ENCODE data around the gene PPP1R9B.

Gene PPP1R9B

GRCh38 chr17:50194140-50194933 lies 43.9 kb upstream of the PPP1R9B start:
- H3K27ac ChIP-seq, result no peak overlapping the region
- no peak for TF ChIP-seq Cebpa-rat (IDR thresholded peaks at IDR 0.05)
- H3K4me2 ChIP-seq, result peak overlapping the region in 3 of 11 experiments; percentile 69 to 76 (median 70); a peak in 5 of 22 replicates
- H3K9ac ChIP-seq, result no peak overlapping the region
- peaks cover 0 to 14% (median 3%) of the 10 kb centered on the region in 11 experiments; a peak in 11 of 22 replicates for H3K27me3 ChIP-seq
- H3K36me3 ChIP-seq, result no peaks in the 10 kb centered on the region
- no peaks in the 10 kb centered on the region for H3K9me3 ChIP-seq (replicated peaks in 1 of 11)
- peaks cover 0 to 23% (median 0%) of the 10 kb centered on the region in 11 experiments; a peak in 2 of 22 replicates for H4K20me1 ChIP-seq
- no peak overlapping the region for H3K4me3 ChIP-seq
- H3K4me1 ChIP-seq, result peaks cover 0 to 47% (median 32%) of the 10 kb centered on the region in 10 experiments; a peak in 15 of 20 replicates

GRCh38 chr17:50192618-50193291 lies 42.3 kb upstream of the PPP1R9B start:
- Histone ChIP-seq H4K20me1 (peaks cover 0 to 19% (median 0%) of the 10 kb centered on the region in 11 experiments; a peak in 2 of 22 replicates), H3K4me2 (peak overlapping the region in 9 of 11 experiments; percentile 15 to 88 (median 67); a peak in 15 of 22 replicates), H3K36me3 (no peaks in the 10 kb centered on the region), H3K27me3 (peaks cover 0 to 4% (median 0%) of the 10 kb centered on the region in 11 experiments; a peak in 3 of 22 replicates), H3K27ac (no peak overlapping the region), H3K4me3 (no peak overlapping the region), H3K9me3 (replicated peaks in 1 of 11) (no peaks in the 10 kb centered on the region), H3K9ac (peak overlapping the region in 3 of 11 experiments; percentile 6 to 36 (median 30); a peak in 3 of 22 replicates), H3K4me1 (peaks cover 0 to 43% (median 31%) of the 10 kb centered on the region in 10 experiments; a peak in 15 of 20 replicates)
- TF ChIP-seq Cebpa-rat (IDR thresholded peaks at IDR 0.05), result no peak

GRCh38 chr17:50192144-50192617 lies 41.7 kb upstream of the PPP1R9B start:
- H3K4me3 ChIP-seq, result no peak overlapping the region
- no peaks in the 10 kb centered on the region for H3K36me3 ChIP-seq
- no peak for TF ChIP-seq Cebpa-rat (IDR thresholded peaks at IDR 0.05)
- H3K4me1 ChIP-seq, result peaks cover 0 to 43% (median 31%) of the 10 kb centered on the region in 10 experiments; a peak in 15 of 20 replicates
- H3K9me3 ChIP-seq (replicated peaks in 1 of 11), result no peaks in the 10 kb centered on the region
- peak overlapping the region in 1 of 11 experiments; percentile 36; a peak in 1 of 22 replicates for H3K9ac ChIP-seq
- H3K27ac ChIP-seq, result no peak overlapping the region
- H4K20me1 ChIP-seq, result peaks cover 0 to 19% (median 0%) of the 10 kb centered on the region in 11 experiments; a peak in 2 of 22 replicates
- H3K4me2 ChIP-seq, result peak overlapping the region in 8 of 11 experiments; percentile 38 to 88 (median 68); a peak in 14 of 22 replicates
- peaks cover 0 to 4% (median 0%) of the 10 kb centered on the region in 11 experiments; a peak in 3 of 22 replicates for H3K27me3 ChIP-seq

- H3K4me1 ChIP-seq, result peaks cover 0 to 46% (median 31%) of the 10 kb centered on the region in 10 experiments; a peak in 15 of 20 replicates
- H3K27me3 ChIP-seq, result peaks cover 0 to 4% (median 0%) of the 10 kb centered on the region in 11 experiments; a peak in 3 of 22 replicates
- no peak for TF ChIP-seq Cebpa-rat (IDR thresholded peaks at IDR 0.05)
- H3K9me3 ChIP-seq (replicated peaks in 1 of 11), result no peaks in the 10 kb centered on the region
- H3K9ac ChIP-seq, result no peak overlapping the region
- H3K4me3 ChIP-seq, result no peak overlapping the region
- no peak overlapping the region for H3K27ac ChIP-seq
- peak overlapping the region in 7 of 11 experiments; percentile 48 to 88 (median 69); a peak in 9 of 22 replicates for H3K4me2 ChIP-seq
- H4K20me1 ChIP-seq, result peaks cover 0 to 19% (median 0%) of the 10 kb centered on the region in 11 experiments; a peak in 2 of 22 replicates
- H3K36me3 ChIP-seq, result no peaks in the 10 kb centered on the region
Measured at GRCh38 chr17:50191359-50192143, 41.1 kb upstream of the PPP1R9B start.

- no peaks in the 10 kb centered on the region for H3K36me3 ChIP-seq
- no peak for TF ChIP-seq Cebpa-rat (IDR thresholded peaks at IDR 0.05)
Measured at GRCh38 chr17:50190603-50191358, 40.3 kb upstream of the PPP1R9B start.

GRCh38 chr17:50190293-50190602 lies 39.8 kb upstream of the PPP1R9B start:
- Histone ChIP-seq H4K20me1 (peaks cover 0 to 19% (median 0%) of the 10 kb centered on the region in 11 experiments; a peak in 2 of 22 replicates), H3K27ac (no peak overlapping the region), H3K9me3 (replicated peaks in 1 of 11) (no peaks in the 10 kb centered on the region), H3K4me3 (no peak overlapping the region), H3K9ac (no peak overlapping the region), H3K36me3 (no peaks in the 10 kb centered on the region), H3K4me1 (peaks cover 0 to 51% (median 37%) of the 10 kb centered on the region in 10 experiments; a peak in 17 of 20 replicates), H3K4me2 (no peak overlapping the region), H3K27me3 (no peaks in the 10 kb centered on the region; a peak in 3 of 22 replicates)
- TF ChIP-seq Cebpa-rat (IDR thresholded peaks at IDR 0.05), result no peak

More at GRCh38 chr17:50190603-50191358, 40.3 kb upstream of the PPP1R9B start:
- Histone ChIP-seq H3K4me3 (no peak overlapping the region), H3K27me3 (peaks cover 0 to 4% (median 0%) of the 10 kb centered on the region in 11 experiments; a peak in 3 of 22 replicates), H4K20me1 (peaks cover 0 to 19% (median 0%) of the 10 kb centered on the region in 11 experiments; a peak in 2 of 22 replicates), H3K9me3 (replicated peaks in 1 of 11) (no peaks in the 10 kb centered on the region), H3K27ac (no peak overlapping the region), H3K4me2 (peak overlapping the region in 2 of 11 experiments; percentile 69 to 70; a peak in 2 of 22 replicates), H3K4me1 (peaks cover 0 to 51% (median 35%) of the 10 kb centered on the region in 10 experiments; a peak in 16 of 20 replicates), H3K9ac (no peak overlapping the region)

- no peak overlapping the region for H3K27ac ChIP-seq
- H3K4me2 ChIP-seq, result no peak overlapping the region
- no peak for TF ChIP-seq Cebpa-rat (IDR thresholded peaks at IDR 0.05)
- peaks cover 4 to 52% (median 39%) of the 10 kb centered on the region in 10 experiments for H3K4me1 ChIP-seq
- peaks cover 0 to 19% (median 0%) of the 10 kb centered on the region in 11 experiments; a peak in 2 of 22 replicates for H4K20me1 ChIP-seq
- H3K27me3 ChIP-seq, result peaks cover 0 to 3% (median 0%) of the 10 kb centered on the region in 11 experiments; a peak in 4 of 22 replicates
- no peak overlapping the region for H3K4me3 ChIP-seq
- H3K9ac ChIP-seq, result no peak overlapping the region
- no peaks in the 10 kb centered on the region for H3K9me3 ChIP-seq (replicated peaks in 1 of 11)
- no peaks in the 10 kb centered on the region for H3K36me3 ChIP-seq
Measured at GRCh38 chr17:50189550-50190292, 39.2 kb upstream of the PPP1R9B start.
